SKM-1 (cell line): Measurements from ENCODE around the gene C7orf33.

Experiments used
- DNase-seq: peaks from one replicate; lab custom pipeline; 2025; ENCODE audit not compliant: unreplicated experiment; lab: John Stamatoyannopoulos, UW

C7orf33 gene

GRCh38 chr7:148624735-148625134, 34.2 kb downstream of the C7orf33 start:
- no peak for DNase-seq

GRCh38 chr7:148625342-148625741, 34.8 kb downstream of the C7orf33 start:
- DNase-seq = no peak

- DNase-seq = no peak
Measured at GRCh38 chr7:148626828-148627227, 36.3 kb downstream of the C7orf33 start.

GRCh38 chr7:148628011-148628410, 37.4 kb downstream of the C7orf33 start:
- DNase-seq = no peak

- DNase-seq = no peak
Measured at GRCh38 chr7:148630078-148630477, 39.5 kb downstream of the C7orf33 start.

- no peak for DNase-seq
Measured at GRCh38 chr7:148633761-148634160, 43.2 kb downstream of the C7orf33 start.

GRCh38 chr7:148637094-148637493, 46.5 kb downstream of the C7orf33 start:
- no peak for DNase-seq

GRCh38 chr7:148645898-148646297, 55.3 kb downstream of the C7orf33 start:
- no peak for DNase-seq

GRCh38 chr7:148650232-148650858, 59.8 kb downstream of the C7orf33 start:
- DNase-seq = no peak

- DNase-seq = no peak
Measured at GRCh38 chr7:148652773-148653172, 62.2 kb downstream of the C7orf33 start.

- no peak for DNase-seq
Measured at GRCh38 chr7:148657929-148658328, 67.4 kb downstream of the C7orf33 start.

GRCh38 chr7:148661471-148661870, 70.9 kb downstream of the C7orf33 start:
- DNase-seq = no peak

- DNase-seq = no peak
Measured at GRCh38 chr7:148662646-148663045, 72.1 kb downstream of the C7orf33 start.

- DNase-seq = no peak
Measured at GRCh38 chr7:148664324-148664723, 73.8 kb downstream of the C7orf33 start.

- DNase-seq = no peak
Measured at GRCh38 chr7:148665221-148665620, 74.7 kb downstream of the C7orf33 start.
